Measurements from ENCODE around the gene FA2H.
"Not testable (repeated sequence)": the region's sequence is repeated elsewhere in the genome, so short reads cannot be mapped to it uniquely, and the experiment has no call there.

The FA2H gene

GRCh38 chr16:74695450-74696422, 78.9 kb downstream of the FA2H start:
- in situ Hi-C loops (cut with HindIII; ENCODE audit: low sequenced_read_pairs) = no loop called here

GRCh38 chr16:74691093-74691855, 83.3 kb downstream of the FA2H start:
- in situ Hi-C loops (cut with HindIII; ENCODE audit: low sequenced_read_pairs) = no loop called here

- in situ Hi-C loops (cut with HindIII; ENCODE audit: low sequenced_read_pairs) = no loop called here
These were observed 92.1 kb downstream of the FA2H start for GRCh38 chr16:74682556-74682955.

GRCh38 chr16:74680681-74681080, 93.9 kb downstream of the FA2H start:
- in situ Hi-C loops (cut with HindIII; ENCODE audit: low sequenced_read_pairs) = no loop called here

- in situ Hi-C loops (cut with HindIII; ENCODE audit: low sequenced_read_pairs) = no loop called here
These were observed 94.6 kb downstream of the FA2H start for GRCh38 chr16:74679983-74680382.

- in situ Hi-C loops (cut with HindIII; ENCODE audit: low sequenced_read_pairs) = no loop called here
These were observed 96.8 kb downstream of the FA2H start for GRCh38 chr16:74677868-74678267.

GRCh38 chr16:74673876-74674275, 100.7 kb downstream of the FA2H start:
- in situ Hi-C loops (cut with HindIII; ENCODE audit: low sequenced_read_pairs) = no loop called here

- in situ Hi-C loops (cut with HindIII; ENCODE audit: low sequenced_read_pairs) = not testable (repeated sequence)
These were observed 105.7 kb downstream of the FA2H start for GRCh38 chr16:74668877-74669276.

- in situ Hi-C loops (cut with HindIII; ENCODE audit: low sequenced_read_pairs) = no loop called here
These were observed 107.3 kb downstream of the FA2H start for GRCh38 chr16:74667255-74667700.

- in situ Hi-C loops (cut with HindIII; ENCODE audit: low sequenced_read_pairs) = no loop called here
These were observed 108.0 kb downstream of the FA2H start, which contains the start of gene RFWD3 for GRCh38 chr16:74666425-74667254. Gene RFWD3 (minus strand): TSS chr16:74666877. CDS start chr16:74661449, 5,428 bp downstream.

- in situ Hi-C loops (cut with HindIII; ENCODE audit: low sequenced_read_pairs) = no loop called here
These were observed 108.6 kb downstream of the FA2H start for GRCh38 chr16:74666010-74666421.
